ENCODE results near the gene LDLRAD4.

LDLRAD4 gene

DNA sequence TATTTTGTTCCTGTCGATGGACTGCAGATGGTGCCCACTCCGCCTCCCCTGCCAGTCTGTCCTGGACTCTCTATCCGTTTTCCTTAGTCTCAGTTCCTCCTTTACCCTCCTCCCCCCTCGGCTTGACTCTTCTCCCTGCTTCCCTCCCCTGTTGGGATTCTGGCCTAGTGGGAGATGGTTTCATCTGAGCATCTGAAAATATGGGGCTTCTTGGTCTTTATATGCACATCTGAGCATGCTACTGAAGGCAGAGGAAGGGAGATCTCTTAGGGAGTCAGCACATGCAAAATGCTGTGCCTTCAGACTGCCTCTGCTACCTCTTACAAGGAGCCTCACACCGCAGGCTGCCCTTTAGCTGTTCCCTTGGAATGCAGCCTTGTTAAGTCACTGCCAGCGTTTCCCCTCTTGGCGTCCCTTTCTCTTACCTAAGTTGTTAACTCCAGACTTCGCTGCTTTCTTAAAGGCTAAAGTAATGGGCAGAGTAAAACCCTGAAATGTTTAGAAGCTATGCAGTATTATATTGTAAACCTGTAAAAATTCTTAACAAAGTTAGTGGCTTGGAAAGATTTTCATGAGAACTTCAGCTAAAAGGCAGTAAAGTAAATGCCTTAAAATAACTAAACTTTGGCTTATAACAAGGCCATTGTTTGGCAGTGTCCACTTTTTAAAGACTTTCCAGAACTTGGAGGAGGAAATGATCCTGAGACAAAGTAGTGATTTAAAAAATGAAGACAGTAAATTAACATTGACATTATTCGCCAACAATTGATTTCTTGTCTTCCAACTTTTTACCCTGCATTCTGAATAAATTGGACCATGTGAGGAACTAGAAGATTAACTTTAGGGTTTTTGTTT is 49.8 kb downstream of the LDLRAD4 start:
- DNase-seq, result no peak

DNA sequence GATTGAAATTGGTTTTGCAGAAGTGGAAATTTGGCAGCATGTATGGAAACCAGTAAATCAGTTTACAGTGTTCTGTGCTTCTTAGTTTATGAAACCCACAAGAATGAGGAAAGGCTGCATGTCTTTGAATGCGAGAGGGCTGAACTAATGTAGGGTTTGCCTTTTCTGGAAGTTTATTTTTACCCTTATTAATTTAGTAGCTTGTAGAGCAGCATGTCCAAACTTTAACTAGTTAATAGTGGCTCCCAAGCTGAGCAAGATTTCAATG is 50.4 kb downstream of the LDLRAD4 start:
- no peak for DNase-seq

DNA sequence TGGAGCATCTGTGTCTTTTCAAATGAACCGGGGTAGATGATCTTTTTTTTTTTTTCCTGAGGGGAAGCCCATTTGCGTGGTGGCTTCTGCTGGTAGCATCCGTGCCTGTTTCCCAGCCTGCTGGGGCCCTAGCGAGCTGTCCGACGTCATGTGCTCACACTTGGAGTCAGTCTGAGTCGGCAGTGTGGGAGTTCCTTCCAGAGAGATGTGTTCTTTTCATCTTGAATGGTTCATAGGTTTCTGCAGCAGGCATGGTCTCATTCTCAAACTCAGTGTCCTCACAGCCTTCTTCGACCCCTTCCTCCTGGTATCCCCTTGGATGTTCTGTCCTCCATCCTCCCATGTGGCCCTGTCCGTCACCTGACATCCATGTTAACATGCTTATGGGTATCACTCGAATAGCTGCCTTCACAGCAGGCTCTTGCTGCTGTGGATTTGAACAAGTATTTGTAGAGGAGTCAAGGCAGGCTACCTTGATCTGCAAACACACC is 51.0 kb downstream of the LDLRAD4 start:
- DNase-seq, result no peak

DNA sequence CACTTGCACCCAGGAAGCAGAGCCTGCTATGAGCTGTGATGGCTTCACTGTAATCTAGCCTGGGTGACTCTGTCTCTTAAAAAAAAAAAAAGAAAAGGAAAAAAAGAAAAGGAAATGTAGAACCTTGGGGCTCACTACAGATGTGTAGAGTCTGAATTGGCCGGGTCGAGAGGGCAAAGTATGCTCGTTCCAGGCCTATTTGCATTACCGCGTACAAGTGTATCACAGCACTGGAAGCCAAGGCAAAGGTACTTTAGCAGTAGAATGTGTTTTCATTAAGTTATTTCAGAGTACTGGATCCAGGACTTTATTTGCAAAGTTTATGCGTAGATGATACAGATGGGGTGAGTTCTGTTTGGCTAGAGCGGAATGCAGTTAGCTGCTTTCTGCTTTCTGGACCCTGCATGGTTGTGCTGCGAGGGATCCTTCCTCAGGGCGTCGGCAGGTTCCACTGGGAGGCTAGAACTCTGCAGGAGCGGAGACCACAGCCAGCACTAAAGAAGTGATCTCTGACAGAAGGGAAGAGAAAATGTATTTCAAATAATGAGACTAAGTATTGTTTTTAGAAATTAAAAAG is 51.8 kb downstream of the LDLRAD4 start:
- DNase-seq, result no peak

DNA sequence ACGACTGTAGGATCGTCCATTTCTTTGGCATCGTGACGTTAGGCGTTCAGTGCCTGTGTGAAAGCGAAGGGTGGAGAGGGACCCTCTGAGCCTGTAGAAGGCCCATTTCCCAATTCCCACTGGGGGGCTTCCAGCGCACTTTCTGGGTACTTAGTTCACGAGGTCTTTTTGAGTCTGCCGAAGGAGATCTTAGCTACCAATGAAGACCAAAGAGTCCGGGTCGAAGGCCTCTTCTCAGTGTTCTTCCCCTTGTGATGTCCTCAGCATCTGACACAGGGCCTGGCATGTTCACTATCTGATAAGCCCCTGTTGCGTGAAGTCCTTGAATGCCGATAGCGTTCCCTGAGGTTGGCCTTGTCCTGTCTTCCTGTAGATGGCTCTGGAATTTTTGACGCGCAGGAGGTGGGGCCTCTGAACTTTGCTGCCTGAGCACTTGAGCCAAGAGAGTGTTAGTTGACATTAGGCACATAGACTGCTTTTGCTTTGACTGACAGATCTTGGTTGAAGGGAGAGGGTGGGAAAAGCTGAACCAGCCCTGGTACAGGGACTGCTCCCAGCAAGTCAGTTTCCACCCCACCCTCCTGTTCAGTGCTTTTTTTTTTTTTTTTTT is 52.8 kb downstream of the LDLRAD4 start:
- DNase-seq, result no peak

DNA sequence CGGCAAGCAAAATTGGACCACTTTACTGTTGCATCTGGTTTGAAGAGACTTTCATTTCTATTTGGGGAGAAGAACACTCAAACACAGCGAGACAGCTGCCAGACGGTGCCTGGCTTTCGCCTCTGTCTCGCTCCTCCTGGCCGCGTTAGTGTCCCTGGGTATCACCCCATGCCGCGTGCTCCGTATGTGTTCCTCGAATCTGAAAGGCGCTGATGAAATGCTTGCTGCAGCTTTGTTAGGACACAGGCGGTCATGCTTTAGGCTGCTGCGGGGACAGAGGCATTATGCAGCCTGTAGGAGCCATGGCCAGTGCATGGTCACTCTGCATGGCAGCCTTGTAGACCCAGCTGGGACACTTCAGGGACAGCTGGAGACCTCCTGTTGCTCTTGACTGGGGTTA is 53.9 kb downstream of the LDLRAD4 start:
- no peak for DNase-seq

DNA sequence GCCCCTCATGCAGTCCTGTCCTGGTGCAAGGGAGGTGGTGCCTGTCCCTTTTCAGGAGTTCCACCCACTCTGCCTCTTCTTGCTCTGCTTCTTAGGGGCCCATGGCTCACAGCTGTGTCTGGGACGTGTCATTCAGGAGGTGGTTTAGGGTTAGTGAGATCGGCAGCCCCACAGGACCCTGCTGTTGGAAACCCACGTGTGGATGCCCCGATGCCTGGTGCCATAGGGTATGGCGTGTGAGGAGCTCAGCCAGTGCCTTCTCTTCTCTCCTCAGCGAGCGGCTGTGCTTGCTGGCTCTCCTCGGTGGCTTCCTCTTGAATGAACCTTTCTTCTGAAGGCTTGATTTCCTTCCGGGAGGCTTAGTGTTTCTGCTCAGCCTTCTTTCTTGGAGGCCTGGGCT is 55.2 kb downstream of the LDLRAD4 start:
- DNase-seq, result peak in 2 of 4 experiments; percentile 18 to 25

DNA sequence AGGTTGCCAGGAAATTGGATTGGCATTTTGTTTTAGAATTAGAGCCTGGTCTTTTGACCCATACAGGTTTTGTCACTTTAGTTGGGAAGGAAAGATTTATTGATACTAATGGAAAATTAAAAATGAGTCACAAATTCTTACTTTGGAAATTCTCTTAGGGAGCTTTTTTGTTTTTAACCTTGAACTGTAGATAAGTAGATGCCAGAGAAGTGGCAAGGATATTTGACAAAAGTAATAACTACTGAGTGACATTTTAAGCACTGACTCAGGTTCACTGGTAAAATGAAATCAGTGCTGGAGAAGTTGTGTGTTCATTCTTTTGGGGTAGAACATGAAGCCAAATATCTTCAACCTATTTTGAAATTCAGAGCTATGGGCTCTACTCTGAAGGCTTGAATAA is 56.5 kb downstream of the LDLRAD4 start:
- DNase-seq, result no peak

DNA sequence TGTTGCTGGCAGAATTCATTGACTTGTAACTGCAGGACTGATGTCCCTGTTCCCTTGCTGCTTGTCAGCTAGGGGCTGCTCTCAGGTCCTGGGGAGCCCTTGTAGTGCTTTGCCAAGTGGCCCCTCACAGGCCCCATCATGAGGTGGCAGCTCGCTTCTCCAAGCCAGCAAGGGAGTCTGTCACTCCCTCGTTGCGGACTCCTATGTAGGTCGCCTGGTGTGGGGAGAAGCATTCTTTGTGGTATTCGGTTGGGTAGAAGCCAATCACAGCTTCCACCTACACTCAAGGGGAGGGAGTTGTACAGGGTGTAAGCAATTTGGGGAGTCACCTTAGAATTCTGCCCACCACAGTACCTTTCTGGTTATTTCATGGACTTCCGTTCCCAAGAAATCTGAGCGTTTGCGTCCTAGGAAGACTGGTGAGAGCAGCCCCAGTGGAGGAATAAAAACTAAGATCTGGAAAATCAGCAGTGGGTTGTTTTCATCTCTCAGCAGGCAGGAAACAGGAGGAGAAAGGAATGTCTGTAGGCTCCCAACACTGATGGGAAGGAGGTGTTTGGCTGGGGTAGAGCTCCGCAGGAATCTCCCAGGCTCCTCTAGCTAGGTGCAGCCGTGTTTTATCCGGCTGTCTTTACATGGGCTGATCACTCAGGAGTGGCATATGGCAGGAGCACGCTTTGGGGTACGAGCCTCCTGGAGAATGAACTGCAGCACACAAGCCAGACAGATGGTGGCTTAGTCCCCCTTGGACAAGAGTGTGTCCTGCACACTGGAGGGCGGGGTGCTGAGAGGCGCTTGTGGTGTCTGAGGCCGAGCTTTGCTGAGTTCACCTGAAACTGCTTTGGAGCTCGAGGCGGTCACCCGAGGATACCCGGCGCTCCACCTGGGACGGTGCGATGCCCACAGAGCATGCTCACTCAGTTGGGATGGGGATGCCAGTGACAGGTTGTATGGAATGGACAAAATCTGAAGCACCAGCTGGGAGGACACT is 58.3 kb downstream of the LDLRAD4 start:
- DNase-seq, result no peak

DNA sequence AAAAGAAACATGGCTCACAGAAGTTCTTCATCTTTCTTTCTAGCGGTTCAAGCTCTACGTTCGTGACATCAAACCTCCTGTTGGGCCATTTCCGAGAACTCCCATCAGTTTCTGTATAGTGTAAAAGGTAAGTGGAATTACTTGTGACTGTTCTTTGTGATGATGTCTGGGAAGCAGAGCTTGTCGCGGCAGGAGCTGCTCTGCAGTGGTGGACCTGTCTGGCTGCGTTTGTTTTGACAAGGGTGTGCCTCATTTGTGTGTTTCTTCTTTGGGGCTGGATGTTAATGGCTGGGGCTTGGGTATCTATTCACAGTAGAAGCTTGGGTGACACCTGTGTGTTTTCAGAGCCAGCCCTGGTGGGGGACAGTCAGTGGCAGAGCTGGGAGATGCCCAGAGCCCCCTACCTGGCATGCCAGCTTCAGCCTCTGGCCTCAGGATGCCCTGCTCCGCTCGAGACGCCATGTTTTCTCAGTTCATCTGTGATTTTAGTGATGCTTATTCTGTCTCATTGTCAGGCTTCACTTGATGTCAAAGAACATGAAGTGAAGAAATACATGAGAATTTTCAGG is 59.6 kb downstream of the LDLRAD4 start:
- no peak for DNase-seq

DNA sequence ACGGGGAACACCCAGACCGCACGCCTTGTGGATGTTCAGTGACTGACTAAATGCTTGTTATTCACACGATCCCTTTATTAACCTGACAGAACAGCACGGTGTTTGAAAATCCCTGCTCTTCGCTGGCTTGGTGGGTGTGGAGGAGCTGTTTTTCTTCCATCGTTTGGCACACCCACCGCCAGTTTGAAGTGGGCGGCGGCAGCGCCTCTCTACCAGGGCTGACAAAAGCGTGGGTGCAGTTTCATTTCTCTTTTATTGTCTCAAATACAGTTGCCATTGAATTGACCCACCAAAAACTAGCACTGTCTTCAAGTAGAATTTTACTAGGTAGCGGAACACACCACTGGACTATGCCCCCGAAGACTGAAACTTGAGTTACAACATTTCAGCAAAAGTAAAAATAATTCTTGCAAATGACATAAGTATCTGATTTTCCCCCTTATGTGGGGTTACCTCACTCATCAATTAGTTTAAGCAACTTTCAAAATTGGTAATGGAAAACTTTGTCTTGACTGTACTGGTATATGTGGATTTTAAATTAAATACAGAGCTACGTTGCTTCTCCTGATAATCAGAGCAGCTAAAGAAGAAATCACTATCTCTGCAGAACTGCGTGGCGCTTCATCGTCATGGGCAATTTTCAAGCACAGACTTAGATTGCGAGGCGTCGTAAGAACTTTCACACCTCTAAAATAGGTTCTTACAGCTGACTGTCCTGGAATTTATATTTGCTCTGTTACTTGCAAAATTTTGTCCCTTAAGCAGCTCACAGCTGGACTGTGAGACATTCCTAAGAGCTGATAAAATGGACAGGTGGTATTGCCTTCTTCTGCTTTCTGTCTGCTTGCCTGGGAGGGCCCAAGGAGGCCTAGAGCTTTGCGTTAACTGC is 60.9 kb downstream of the LDLRAD4 start:
- no peak for DNase-seq

DNA sequence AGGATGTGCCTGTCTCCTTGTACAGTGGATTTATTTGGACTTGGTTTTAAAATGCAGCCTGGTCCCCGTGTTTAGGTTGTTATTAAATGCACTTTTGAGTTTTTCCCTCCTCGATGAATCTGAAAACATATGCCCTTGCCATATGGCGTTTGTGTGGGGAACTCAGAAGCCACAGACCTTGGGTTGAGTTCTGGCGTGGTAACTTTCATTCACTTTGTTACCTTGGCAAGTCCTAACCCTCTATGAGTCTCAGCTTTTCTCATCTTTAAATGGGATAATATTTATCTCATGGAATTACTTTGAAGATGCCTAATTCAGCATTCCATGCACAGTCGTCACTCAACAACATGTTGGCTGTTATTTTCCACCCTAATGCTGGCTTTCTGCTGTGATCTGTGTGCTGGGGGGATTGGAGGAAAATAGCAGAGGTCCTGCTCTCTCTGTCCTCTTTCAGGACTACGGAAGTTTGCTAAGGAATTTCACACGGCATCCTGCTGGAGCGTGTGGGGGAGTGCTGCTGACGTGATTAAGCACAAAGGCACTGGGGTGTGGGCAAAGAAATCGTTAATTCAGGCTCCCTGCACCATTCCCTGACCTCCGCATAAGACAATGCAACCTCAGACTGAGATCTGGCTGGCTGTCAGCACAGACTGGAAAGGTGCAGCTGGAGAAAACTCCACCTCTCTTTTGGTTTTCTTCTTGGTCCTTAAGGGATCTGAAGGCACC is 61.7 kb downstream of the LDLRAD4 start:
- DNase-seq, result no peak

DNA sequence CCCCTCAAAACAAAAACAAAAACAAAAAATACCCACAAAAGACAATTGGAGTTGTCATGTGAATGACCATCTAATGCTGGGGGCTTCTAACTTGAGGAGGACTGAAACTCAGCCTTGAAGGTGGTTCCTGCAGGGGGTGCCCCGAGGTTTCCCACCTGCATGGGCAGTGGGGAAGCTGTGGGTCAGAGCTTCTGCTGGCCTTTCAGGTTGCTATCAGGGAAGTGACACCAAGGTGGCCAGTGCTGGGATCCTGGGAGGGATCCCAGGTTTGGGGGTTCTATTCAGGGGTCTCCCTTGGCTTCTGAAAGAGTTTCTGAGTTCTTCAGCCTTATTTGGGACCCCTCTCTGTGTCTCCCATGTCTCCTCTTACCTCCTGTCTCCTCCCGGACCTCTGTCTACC is 62.8 kb downstream of the LDLRAD4 start:
- no peak for DNase-seq

DNA sequence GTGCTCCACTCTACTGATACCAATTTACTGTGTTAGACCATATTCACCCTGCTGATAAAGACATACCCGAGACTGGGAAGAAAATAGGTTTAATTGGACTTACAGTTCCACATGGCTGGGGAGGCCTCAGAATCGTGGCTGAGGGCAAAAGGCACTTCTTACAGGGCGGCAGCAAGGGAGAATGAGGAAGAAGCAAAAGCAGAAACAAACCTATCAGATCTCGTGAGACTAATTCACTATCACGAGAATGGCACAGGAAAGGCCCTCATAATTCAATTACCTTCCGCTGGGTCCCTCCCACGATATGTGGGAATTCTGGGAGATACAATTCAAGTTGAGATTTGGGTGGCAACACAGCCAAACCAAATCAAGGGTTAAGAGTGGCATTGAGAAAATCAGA is 65.2 kb downstream of the LDLRAD4 start:
- DNase-seq, result no peak

DNA sequence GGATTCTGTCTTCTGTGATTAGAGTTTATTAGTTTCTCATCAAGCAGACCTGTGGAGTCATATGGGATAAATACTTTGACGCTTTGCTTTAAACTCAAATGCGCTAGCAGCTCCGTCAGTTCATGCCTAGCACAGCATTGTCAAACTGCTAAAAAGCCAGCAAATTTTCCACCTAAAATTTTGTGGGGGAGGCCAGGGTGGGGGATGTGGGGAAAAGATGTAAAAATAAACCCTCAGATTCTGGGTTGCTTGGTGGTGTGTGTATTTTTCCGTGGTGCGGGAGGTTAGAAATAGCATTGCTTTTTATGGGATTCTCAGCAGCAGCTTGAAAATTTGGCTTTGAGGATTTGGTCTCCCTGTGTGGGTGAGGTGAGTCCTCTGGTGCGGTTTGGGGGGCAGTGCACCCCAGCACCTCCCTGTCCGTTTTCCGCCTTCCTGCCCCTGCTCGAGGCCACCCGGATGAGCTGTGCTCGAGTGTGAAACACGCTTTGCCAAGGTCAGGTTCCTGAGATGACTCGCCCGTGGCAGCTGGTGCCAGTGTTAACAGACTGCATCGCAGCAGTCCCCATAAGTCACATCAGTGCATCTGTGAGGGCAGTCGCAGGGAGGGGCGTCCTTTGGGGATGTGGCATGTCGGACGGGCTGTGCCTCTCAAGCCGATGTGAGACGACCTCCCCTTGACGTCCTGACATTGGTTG is 65.9 kb downstream of the LDLRAD4 start:
- no peak for DNase-seq

DNA sequence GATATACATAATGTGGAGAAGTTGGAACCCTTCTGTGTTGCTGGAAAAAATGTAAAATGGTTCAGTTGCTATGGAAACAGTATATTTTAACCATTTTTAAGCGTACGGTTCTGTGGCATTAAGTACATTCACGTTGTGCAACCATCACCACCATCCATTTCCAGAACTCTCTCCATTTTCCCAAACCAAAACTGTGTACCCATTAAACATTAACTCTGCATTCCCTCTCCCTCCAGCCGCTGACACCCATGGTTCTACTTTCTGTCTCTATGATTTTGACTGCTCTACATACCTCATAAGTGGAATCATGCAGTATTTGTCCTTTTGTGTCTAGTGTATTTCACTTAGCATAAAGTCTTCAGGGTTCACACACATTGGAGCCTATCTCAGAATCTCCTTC is 67.3 kb downstream of the LDLRAD4 start:
- DNase-seq, result no peak

DNA sequence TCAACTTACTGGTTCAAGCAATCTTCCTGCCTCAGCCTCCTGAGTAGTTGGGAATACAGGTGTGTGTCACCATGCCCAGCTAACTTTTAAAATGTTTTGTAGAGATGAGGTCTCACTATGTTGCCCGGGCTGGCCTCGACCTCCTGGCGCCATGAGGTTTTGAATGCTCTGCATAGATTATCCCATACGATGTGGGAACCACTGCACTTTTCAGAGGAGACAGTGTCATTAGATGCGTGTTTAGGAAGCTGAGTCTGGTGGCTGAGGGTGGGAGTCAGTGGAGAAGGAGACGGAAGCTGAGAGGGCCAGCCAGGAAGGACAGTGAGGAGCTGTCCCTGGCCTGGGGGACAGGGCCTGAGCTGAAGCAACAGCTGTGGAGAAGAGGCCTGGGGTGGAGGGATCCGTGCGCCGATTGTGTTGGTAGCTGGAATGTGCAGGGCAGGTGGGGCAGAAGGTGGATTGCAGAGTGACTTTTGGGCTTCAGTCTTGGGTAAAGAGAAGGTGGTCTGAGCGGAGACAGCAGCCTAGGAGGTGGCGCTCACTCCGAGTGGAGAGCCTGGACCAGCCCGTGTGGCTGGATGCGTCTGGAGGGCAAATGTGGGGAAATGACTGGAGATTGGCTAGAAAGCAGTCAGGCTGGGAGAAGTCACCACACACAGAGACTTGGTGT is 68.0 kb downstream of the LDLRAD4 start:
- no peak for DNase-seq

DNA sequence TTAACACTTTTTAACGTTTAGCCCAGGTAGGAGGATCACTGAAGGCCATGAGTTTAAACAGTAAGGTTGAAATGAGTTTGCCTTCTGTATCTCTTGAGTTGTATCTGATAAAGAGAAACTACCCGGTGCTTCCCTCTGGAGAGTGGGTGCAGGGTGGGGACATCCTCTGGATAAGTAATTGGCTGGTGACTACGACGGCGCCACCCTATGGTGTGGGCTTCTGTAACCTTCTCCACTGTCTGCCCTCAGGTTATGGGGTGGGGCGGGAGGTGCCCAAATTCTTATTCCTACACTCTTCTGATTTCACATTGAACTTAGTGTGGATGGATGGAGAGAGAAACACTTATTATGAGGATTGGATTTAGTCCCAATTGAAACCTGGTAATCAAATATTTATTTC is 68.8 kb downstream of the LDLRAD4 start:
- no peak for DNase-seq

DNA sequence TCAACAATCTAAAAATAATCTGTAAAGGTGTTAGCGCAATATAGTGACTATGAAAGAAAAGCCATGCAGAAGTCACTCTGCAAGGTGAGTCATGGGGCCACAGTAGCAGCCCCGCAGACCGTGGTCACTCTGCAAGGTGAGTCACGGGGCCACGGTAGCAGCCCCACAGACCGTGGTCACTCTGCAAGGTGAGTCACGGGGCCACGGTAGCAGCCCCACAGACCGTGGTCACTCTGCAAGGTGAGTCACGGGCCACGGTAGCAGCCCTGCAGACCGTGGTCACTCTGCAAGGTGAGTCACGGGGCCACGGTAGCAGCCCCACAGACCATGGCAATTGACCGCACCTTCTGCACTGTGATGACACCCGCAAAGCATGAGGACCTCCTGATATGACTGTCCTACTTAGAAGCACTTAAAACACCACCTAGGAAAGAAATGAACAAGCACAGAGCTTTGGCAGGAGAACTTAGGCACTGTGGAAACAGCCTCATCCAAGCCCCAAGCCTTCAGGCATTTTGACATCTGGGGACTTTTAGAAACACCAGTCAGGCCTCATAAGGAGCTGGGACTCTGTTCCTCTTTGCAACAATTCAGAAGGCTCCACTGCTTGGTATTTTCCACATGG is 70.1 kb downstream of the LDLRAD4 start:
- no peak for DNase-seq

All from activated naive CD4-positive, alpha-beta T cell (primary cell).